Liver (tissue), 9 donors: Measurements from ENCODE around the gene GTF3C5. TPM values are rescaled to one million over a fixed set of nuclear protein-coding genes. Genes with fewer than 3 reads are reported as not detected.

Experiments
- DNase-seq: peaks from one replicate; pipeline ENCODE4 v3.0.0-alpha.2; 2017; ENCODE audit warnings: low spot score
- H3K27ac ChIP-seq, 2 donors: one replicate each; pipeline ENCODE4 v1.7.0; 2013; ENCODE audit warnings: inconsistent platforms in 2 of 2, low read length in 2 of 2, control low read depth in 1 of 2, low read depth in 1 of 2, mild to moderate bottlenecking in 1 of 2
- H3K27me3 ChIP-seq, 4 donors: one replicate each; pipeline versions ENCODE4 v1.6.1 to v1.7.0; 2013; ENCODE audit warnings: low read length in 3 of 4, inconsistent platforms in 1 of 4, mild to moderate bottlenecking in 1 of 4, moderate library complexity in 1 of 4; ENCODE audit not compliant: control insufficient read depth in 4 of 4, insufficient read depth in 4 of 4
- H3K36me3 ChIP-seq, 4 donors: one replicate each; pipeline versions ENCODE4 v1.6.1 to v1.7.0; 2013; ENCODE audit warnings: low read length in 3 of 4, mild to moderate bottlenecking in 3 of 4, low read depth in 1 of 4, moderate library complexity in 1 of 4; ENCODE audit not compliant: control insufficient read depth in 4 of 4, insufficient read depth in 3 of 4
- H3K4me1 ChIP-seq, 4 donors: one replicate each; pipeline versions ENCODE4 v1.6.1 to v1.7.0; 2013; ENCODE audit warnings: low read length in 3 of 4, mild to moderate bottlenecking in 3 of 4, moderate library complexity in 1 of 4; ENCODE audit not compliant: control insufficient read depth in 4 of 4, insufficient read depth in 4 of 4
- H3K4me3 ChIP-seq, 3 donors: one replicate each; pipeline versions ENCODE4 v1.6.1 to v1.7.0; 2013; ENCODE audit warnings: low read length in 3 of 3, control low read depth in 1 of 3, low read depth in 1 of 3, mild to moderate bottlenecking in 1 of 3
- H3K9ac ChIP-seq, 2 donors: one replicate each; pipeline ENCODE4 v1.7.0; 2013; ENCODE audit warnings: low read length in 2 of 2, mild to moderate bottlenecking in 2 of 2, moderate library complexity in 2 of 2, control low read depth in 1 of 2, low read depth in 1 of 2
- H3K9me3 ChIP-seq, 4 donors: one replicate each; pipeline versions ENCODE4 v1.6.1 to v1.7.0; 2013; ENCODE audit warnings: low read length in 3 of 4; ENCODE audit not compliant: control insufficient read depth in 4 of 4
- FOXA2 ChIP-seq: IDR thresholded peaks from 2 replicates; pipeline ENCODE4 v1.6.1; 2016; ENCODE audit warnings: antibody characterized with exemption
- HNF4A ChIP-seq, 2 donors: conservative IDR thresholded peaks; 2 replicates each; pipeline ENCODE4 v1.6.1; 2016; ENCODE audit warnings: antibody characterized with exemption in 2 of 2, mild to moderate bottlenecking in 2 of 2
- HNF4G ChIP-seq: IDR thresholded peaks from 2 replicates; pipeline ENCODE4 v1.6.1; 2016; ENCODE audit warnings: antibody characterized with exemption
- JUND ChIP-seq, 2 donors: IDR thresholded peaks; 2 replicates each; pipeline ENCODE4 v1.6.1; 2016; ENCODE audit warnings: antibody characterized with exemption in 2 of 2
- RAD21 ChIP-seq, 2 donors: IDR thresholded peaks; 2 replicates each; pipeline ENCODE4 v1.6.1; 2016; ENCODE audit warnings: antibody characterized with exemption in 2 of 2, mild to moderate bottlenecking in 2 of 2
- RXRA ChIP-seq, 2 donors: IDR thresholded peaks; 2 replicates each; pipeline ENCODE4 v1.6.1; 2017 to 2018; ENCODE audit warnings: antibody characterized with exemption in 2 of 2, mild to moderate bottlenecking in 1 of 2
- WGBS: extraction: QIAGEN DNeasy Blood & Tissue Kit; methylation state at CpG from one replicate; pipeline ENCODE4 v1.1.7; 2013; 5-methylcytosine and 5-hydroxymethylcytosine counted together
- polyA plus RNA-seq, 2 donors: library from polyadenylated mRNA; stranded (reverse) in 1 of 2; unstranded in 1 of 2; fragments of 200-250 nt in 1 of 2; fragments of >200 nt in 1 of 2; fragmentation: Nextera tagmentation in 1 of 2; extraction: Ambion mirVana in 1 of 2; gene quantifications; one replicate each; pipeline versions ENCODE4 v1.2.1 to v1.2.3, GENCODE V29; 2013 to 2015
- total RNA-seq, 2 donors: library from RNA; depleted of rRNA; stranded (reverse); fragments of >200 nt; gene quantifications; one replicate each; pipeline ENCODE4 v1.2.3, GENCODE V29; 2014
- TF ChIP-seq, protein P1 (sequence below): fragments of 150-350 bp; IDR thresholded peaks from 2 replicates; pipeline ENCODE4 v1.5.1; 2017; ENCODE audit warnings: improper control_type of control experiment, low read depth, low read length; ENCODE audit not compliant: missing input control
- TF ChIP-seq, protein P2 (sequence below): IDR thresholded peaks from 2 replicates; pipeline ENCODE4 v1.6.1; 2016; ENCODE audit warnings: antibody characterized with exemption
- TF ChIP-seq, protein P3 (sequence below): IDR thresholded peaks from 2 replicates; pipeline ENCODE4 v1.6.1; 2016; ENCODE audit warnings: antibody characterized with exemption
- donor health status: healthy.
- donor health status: healthy.
- donor health status: healthy.
- donor health status: healthy.
- donor health status: healthy.

GTF3C5 gene
- total and polyA plus RNA-seq, 4 donors, result 13.2 to 26.2 (median 18.2) TPM

- TF ChIP-seq, protein P1, sequence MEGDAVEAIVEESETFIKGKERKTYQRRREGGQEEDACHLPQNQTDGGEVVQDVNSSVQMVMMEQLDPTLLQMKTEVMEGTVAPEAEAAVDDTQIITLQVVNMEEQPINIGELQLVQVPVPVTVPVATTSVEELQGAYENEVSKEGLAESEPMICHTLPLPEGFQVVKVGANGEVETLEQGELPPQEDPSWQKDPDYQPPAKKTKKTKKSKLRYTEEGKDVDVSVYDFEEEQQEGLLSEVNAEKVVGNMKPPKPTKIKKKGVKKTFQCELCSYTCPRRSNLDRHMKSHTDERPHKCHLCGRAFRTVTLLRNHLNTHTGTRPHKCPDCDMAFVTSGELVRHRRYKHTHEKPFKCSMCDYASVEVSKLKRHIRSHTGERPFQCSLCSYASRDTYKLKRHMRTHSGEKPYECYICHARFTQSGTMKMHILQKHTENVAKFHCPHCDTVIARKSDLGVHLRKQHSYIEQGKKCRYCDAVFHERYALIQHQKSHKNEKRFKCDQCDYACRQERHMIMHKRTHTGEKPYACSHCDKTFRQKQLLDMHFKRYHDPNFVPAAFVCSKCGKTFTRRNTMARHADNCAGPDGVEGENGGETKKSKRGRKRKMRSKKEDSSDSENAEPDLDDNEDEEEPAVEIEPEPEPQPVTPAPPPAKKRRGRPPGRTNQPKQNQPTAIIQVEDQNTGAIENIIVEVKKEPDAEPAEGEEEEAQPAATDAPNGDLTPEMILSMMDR, result no peak
Measured at GRCh38 chr9:133026426-133026825, 4.4 kb upstream of the GTF3C5 start (continued).

GRCh38 chr9:133027134-133027533 lies 3.7 kb upstream of the GTF3C5 start:
- WGBS, result 42% methylated on average over 5 of the region's 5 CpGs
- Histone ChIP-seq H3K4me1 (peaks cover 0 to 22% (median 17%) of the 10 kb centered on the region in 4 donors), H3K4me3 (no peak overlapping the region)

DNA sequence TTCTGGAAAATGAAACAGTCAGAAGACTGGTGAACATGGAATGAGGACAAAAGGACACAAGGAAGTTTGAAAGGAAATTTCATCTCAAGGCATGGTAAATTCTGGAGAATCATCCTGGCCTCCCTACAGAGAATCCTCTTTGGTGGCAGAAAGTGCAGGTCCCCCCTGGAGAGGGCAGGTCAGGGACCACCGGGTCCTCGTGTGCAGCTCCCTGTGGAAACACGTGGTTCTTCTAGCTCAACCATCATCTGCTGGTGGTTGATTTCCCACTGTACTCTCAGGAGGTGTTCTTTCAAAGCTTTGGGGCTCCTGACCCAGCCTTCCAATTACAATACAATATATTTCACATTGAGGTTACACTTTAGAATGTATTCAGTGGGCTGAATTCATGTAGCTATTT lies 2.6 kb upstream of the GTF3C5 start:
- H3K4me3 ChIP-seq, result no peak overlapping the region
- DNase-seq, result no peak
- WGBS, result 84% methylated on average over 3 of the region's 3 CpGs
- no peak overlapping the region for H3K9ac ChIP-seq
- peaks cover 0 to 27% (median 19%) of the 10 kb centered on the region in 4 donors for H3K4me1 ChIP-seq
- no peaks in the 10 kb centered on the region for H3K27me3 ChIP-seq
- no peaks in the 10 kb centered on the region for H3K36me3 ChIP-seq
- no peaks in the 10 kb centered on the region for H3K9me3 ChIP-seq
- no peak overlapping the region for H3K27ac ChIP-seq
- TF ChIP-seq, protein P2, sequence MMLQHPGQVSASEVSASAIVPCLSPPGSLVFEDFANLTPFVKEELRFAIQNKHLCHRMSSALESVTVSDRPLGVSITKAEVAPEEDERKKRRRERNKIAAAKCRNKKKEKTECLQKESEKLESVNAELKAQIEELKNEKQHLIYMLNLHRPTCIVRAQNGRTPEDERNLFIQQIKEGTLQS, result no peak
- no peak for TF ChIP-seq RAD21 (IDR thresholded peaks at IDR 0.05)
- TF ChIP-seq HNF4G, result no peak
- TF ChIP-seq HNF4A (conservative IDR thresholded peaks at IDR 0.05), result no peak

More at GRCh38 chr9:133027134-133027533, 3.7 kb upstream of the GTF3C5 start:
- H3K27ac ChIP-seq, result no peak overlapping the region
- H3K27me3 ChIP-seq, result no peaks in the 10 kb centered on the region
- no peak overlapping the region for H3K9ac ChIP-seq
- H3K36me3 ChIP-seq, result no peaks in the 10 kb centered on the region
- TF ChIP-seq RXRA (IDR thresholded peaks at IDR 0.05), result no peak
- no peak for TF ChIP-seq JUND (IDR thresholded peaks at IDR 0.05)
- no peak for TF ChIP-seq FOXA2
- TF ChIP-seq, protein P1, result no peak
- no peak for DNase-seq
- H3K9me3 ChIP-seq, result no peaks in the 10 kb centered on the region

GRCh38 chr9:133029994-133030316 lies 842 bp upstream of the GTF3C5 start:
- peaks cover 0 to 29% (median 23%) of the 10 kb centered on the region in 4 donors for H3K4me1 ChIP-seq
- under 1% methylated on average over 28 of the region's 28 CpGs for WGBS
- TF ChIP-seq RXRA (IDR thresholded peaks at IDR 0.05) (no peak), FOXA2 (no peak), JUND (IDR thresholded peaks at IDR 0.05) (no peak)
- TF ChIP-seq, protein P3, sequence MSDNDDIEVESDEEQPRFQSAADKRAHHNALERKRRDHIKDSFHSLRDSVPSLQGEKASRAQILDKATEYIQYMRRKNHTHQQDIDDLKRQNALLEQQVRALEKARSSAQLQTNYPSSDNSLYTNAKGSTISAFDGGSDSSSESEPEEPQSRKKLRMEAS, result no peak
- no peaks in the 10 kb centered on the region for H3K27me3 ChIP-seq
- no peak for DNase-seq
- peak overlapping the region; percentile 78 to 91 for H3K27ac ChIP-seq
- peak overlapping the region; percentile 83 to 84 for H3K9ac ChIP-seq
- peak overlapping the region; percentile 68 to 99 (median 90) for H3K4me3 ChIP-seq
- H3K9me3 ChIP-seq, result no peaks in the 10 kb centered on the region
- H3K36me3 ChIP-seq, result no peaks in the 10 kb centered on the region
